Fibroblast of lung (primary cell): ENCODE measurements around the gene SBNO2. TPM values are rescaled to one million over a fixed set of nuclear protein-coding genes. Genes with fewer than 3 reads are reported as not detected.

ENCODE experiments used
- DNase-seq, 2 donors: peaks; one replicate each; pipeline versions ENCODE4 v3.0.0 to v3.0.0-alpha.2; 2010; ENCODE audit warnings: low read depth in 2 of 2
- H2AFZ ChIP-seq: 2 replicates; pipeline ENCODE4 v1.5.1; 2012; ENCODE audit warnings: low read length, control low read depth, inconsistent platforms
- H3K27ac ChIP-seq: 2 replicates; pipeline ENCODE4 v1.5.1; 2011; ENCODE audit warnings: low read length, control low read depth; ENCODE audit not compliant: insufficient read depth
- H3K27me3 ChIP-seq: 2 replicates; pipeline ENCODE4 v1.5.1; 2011; ENCODE audit warnings: mild to moderate bottlenecking, low read length; ENCODE audit not compliant: control insufficient read depth, insufficient read depth
- H3K36me3 ChIP-seq: 2 replicates; pipeline ENCODE4 v1.5.1; 2011; ENCODE audit warnings: low read length; ENCODE audit not compliant: control insufficient read depth, insufficient read depth
- H3K4me1 ChIP-seq: 2 replicates; pipeline ENCODE4 v1.5.1; 2011; ENCODE audit warnings: low read length; ENCODE audit not compliant: control insufficient read depth, insufficient read depth; ENCODE audit errors: extremely low read depth
- H3K4me2 ChIP-seq: 2 replicates; pipeline ENCODE4 v1.5.1; 2011; ENCODE audit warnings: low read length, control low read depth; ENCODE audit not compliant: insufficient read depth; ENCODE audit errors: extremely low read depth
- H3K4me3 ChIP-seq, 4 experiments: fragments of 200-600 bp in 1 of 4; sonication (generic) in 1 of 4; replicated peaks in 1 of 4; 2 replicates each; pipeline ENCODE4 v1.5.1; 2011 to 2016; ENCODE audit warnings: low read length in 4 of 4, low read depth in 3 of 4, mild to moderate bottlenecking in 3 of 4, control low read depth in 2 of 4, inconsistent platforms in 1 of 4, mixed read lengths in 1 of 4; ENCODE audit not compliant: insufficient read depth in 1 of 4; ENCODE audit errors: control extremely low read depth in 1 of 4
- H3K79me2 ChIP-seq: 2 replicates; pipeline ENCODE4 v1.5.1; 2012; ENCODE audit warnings: mild to moderate bottlenecking, low read length, inconsistent platforms; ENCODE audit not compliant: control insufficient read depth, insufficient read depth
- H3K9ac ChIP-seq: 2 replicates; pipeline ENCODE4 v1.5.1; 2011; ENCODE audit warnings: mild to moderate bottlenecking, low read length, control low read depth; ENCODE audit not compliant: insufficient read depth
- H3K9me3 ChIP-seq: 2 replicates; pipeline ENCODE4 v1.5.1; 2012; ENCODE audit warnings: low read depth, low read length; ENCODE audit not compliant: control insufficient read depth, insufficient read depth
- H4K20me1 ChIP-seq: 2 replicates; pipeline ENCODE4 v1.5.1; 2011; ENCODE audit warnings: low read length; ENCODE audit not compliant: control insufficient read depth, insufficient read depth; ENCODE audit errors: extremely low read depth
- CTCF ChIP-seq, 2 donors: IDR thresholded peaks in 1 of 2; conservative IDR thresholded peaks in 1 of 2; 1 replicate in 1 of 2; 2 replicates in 1 of 2; pipeline ENCODE4 v1.5.1; 2011 to 2012; ENCODE audit warnings: low read length in 2 of 2, control low read depth in 1 of 2, inconsistent platforms in 1 of 2, low read depth in 1 of 2, mild to moderate bottlenecking in 1 of 2
- EZH2 ChIP-seq: IDR thresholded peaks from 2 replicates; pipeline ENCODE4 v1.5.1; 2012; ENCODE audit warnings: low read length, control low read depth, mild to moderate bottlenecking; ENCODE audit errors: missing control alignments
- polyA plus RNA-seq, 2 donors: library from polyadenylated mRNA; depleted of rRNA in 1 of 2; stranded (reverse) in 1 of 2; unstranded in 1 of 2; fragments of >200 nt; gene quantifications; 2 replicates each; pipeline ENCODE4 v1.2.1, GENCODE V29; 2011 to 2012; ENCODE audit warnings: missing spikeins in 1 of 2
- total RNA-seq: library from RNA; depleted of rRNA; stranded (reverse); fragments of >200 nt; gene quantifications from 2 replicates; pipeline ENCODE4 v1.2.1, GENCODE V29; 2014

Gene SBNO2
- total and polyA plus RNA-seq, 2 donors (not counting 1 experiment from before 2014, with no cell fraction given), result 12.6 to 55.8 TPM

GRCh38 chr19:1091544-1092175 is 82.4 kb downstream of the SBNO2 start:
- DNase-seq, result no peak
- H3K79me2 ChIP-seq, result peaks cover 27% of the 10 kb centered on the region
- peaks cover 23% of the 10 kb centered on the region for H3K36me3 ChIP-seq
- no peaks in the 10 kb centered on the region for H3K27me3 ChIP-seq
- peaks cover 5% of the 10 kb centered on the region for H3K4me1 ChIP-seq
- no peak for TF ChIP-seq CTCF (conservative IDR thresholded peaks at IDR 0.05 in 1 of 2, IDR thresholded peaks at IDR 0.05 in 1 of 2; ENCODE audit: low read depth in 1 of 2, low read length in 2 of 2)
- TF ChIP-seq EZH2, result no peak
- H3K4me2 ChIP-seq, result no peak overlapping the region
- H3K9ac ChIP-seq, result no peak overlapping the region
- no peak overlapping the region for H2AFZ ChIP-seq
- no peaks in the 10 kb centered on the region for H3K9me3 ChIP-seq
- no peaks in the 10 kb centered on the region for H4K20me1 ChIP-seq
- no peak overlapping the region for H3K4me3 ChIP-seq
- H3K27ac ChIP-seq, result no peak overlapping the region

GRCh38 chr19:1090731-1091543 is 83.1 kb downstream of the SBNO2 start:
- H3K4me3 ChIP-seq, result no peak overlapping the region
- H3K27ac ChIP-seq, result no peak overlapping the region
- peaks cover 5% of the 10 kb centered on the region for H3K4me1 ChIP-seq
- H3K9ac ChIP-seq, result no peak overlapping the region
- no peak for TF ChIP-seq CTCF (conservative IDR thresholded peaks at IDR 0.05 in 1 of 2, IDR thresholded peaks at IDR 0.05 in 1 of 2; ENCODE audit: low read depth in 1 of 2, low read length in 2 of 2)
- no peak for TF ChIP-seq EZH2
- H3K79me2 ChIP-seq, result peaks cover 27% of the 10 kb centered on the region
- H4K20me1 ChIP-seq, result no peaks in the 10 kb centered on the region
- H3K27me3 ChIP-seq, result no peaks in the 10 kb centered on the region
- H3K9me3 ChIP-seq, result no peaks in the 10 kb centered on the region
- H3K36me3 ChIP-seq, result peaks cover 24% of the 10 kb centered on the region
- no peak overlapping the region for H2AFZ ChIP-seq
- no peak overlapping the region for H3K4me2 ChIP-seq
- DNase-seq, result no peak

- TF ChIP-seq CTCF (conservative IDR thresholded peaks at IDR 0.05 in 1 of 2, IDR thresholded peaks at IDR 0.05 in 1 of 2; ENCODE audit: low read depth in 1 of 2, low read length in 2 of 2) (no peak), EZH2 (no peak)
- Histone ChIP-seq H4K20me1 (no peaks in the 10 kb centered on the region), H3K4me2 (no peak overlapping the region), H3K4me1 (peaks cover 5% of the 10 kb centered on the region), H3K9ac (no peak overlapping the region), H3K9me3 (no peaks in the 10 kb centered on the region), H3K79me2 (peaks cover 24% of the 10 kb centered on the region), H3K36me3 (peaks cover 24% of the 10 kb centered on the region), H3K27me3 (no peaks in the 10 kb centered on the region), H3K27ac (no peak overlapping the region), H2AFZ (no peak overlapping the region), H3K4me3 (no peak overlapping the region)
- DNase-seq, result no peak
Measured at GRCh38 chr19:1089891-1090290, 84.2 kb downstream of the SBNO2 start.
